Endothelial cell of umbilical vein (primary cell): Measurements from ENCODE around the gene USP4.

Experiments used
- CTCF ChIP-seq, 2 donors: IDR thresholded peaks; 1 replicate in 1 of 2; 2 replicates in 1 of 2; pipeline ENCODE4 v1.5.1; 2011; ENCODE audit warnings: low read length in 2 of 2, mild to moderate bottlenecking in 2 of 2, moderate library complexity in 2 of 2, control low read depth in 1 of 2, inconsistent platforms in 1 of 2, low read depth in 1 of 2; ENCODE audit not compliant: insufficient read depth in 1 of 2; ENCODE audit errors: extremely low read depth in 1 of 2
- EZH2 ChIP-seq: IDR thresholded peaks from 2 replicates; pipeline ENCODE4 v1.6.1; 2012; ENCODE audit warnings: borderline replicate concordance, low read depth, mild to moderate bottlenecking, moderate library complexity, low read length, inconsistent platforms; ENCODE audit not compliant: severe bottlenecking
- MAX ChIP-seq: IDR thresholded peaks from 2 replicates; pipeline ENCODE4 v1.6.1; 2011; ENCODE audit not compliant: insufficient read depth, insufficient read length
- MYC ChIP-seq: IDR thresholded peaks from one replicate; pipeline ENCODE4 v1.6.1; 2011; ENCODE audit warnings: mild to moderate bottlenecking, low read depth, low read length
- POLR2A ChIP-seq: IDR thresholded peaks from 2 replicates; pipeline ENCODE4 v1.6.1; 2012; ENCODE audit warnings: low read depth, mild to moderate bottlenecking, control low read depth, low read length

- TF ChIP-seq POLR2A (peak; percentile 77), CTCF (IDR thresholded peaks at IDR 0.05; ENCODE audit: extremely low read depth in 1 of 2, insufficient read depth in 1 of 2, low read depth in 1 of 2, low read length in 2 of 2) (no peak), MAX (no peak), EZH2 (no peak), MYC (no peak)
Observed at GRCh38 chr3:49276475-49277382, 63.1 kb downstream of the USP4 start, which contains the start of gene C3orf62.
